Ovary (tissue), 3 donors: Measurements from ENCODE around the gene CKM.

Experiments
- CTCF ChIP-seq, 3 donors: fragments of 450-650 bp in 2 of 3; fragments of 200-600 bp in 1 of 3; IDR thresholded peaks; one replicate each; pipeline versions ENCODE4 v1.5.1 to v1.8.0; 2016 to 2022; ENCODE audit warnings: antibody characterized with exemption in 3 of 3, mild to moderate bottlenecking in 1 of 3
- EP300 ChIP-seq: sonication (generic); formaldehyde crosslinking; IDR thresholded peaks from one replicate; pipeline ENCODE4 v1.6.1; 2017; ENCODE audit warnings: antibody characterized with exemption
- POLR2A ChIP-seq: fragments of 450-650 bp; IDR thresholded peaks from one replicate; pipeline ENCODE4 v1.6.1; 2017; ENCODE audit warnings: antibody characterized with exemption, mild to moderate bottlenecking, moderate library complexity
- donor health status: DM: no; HTN: no; CAD: no.

GRCh38 chr19:45256836-45257235 lies 65.8 kb downstream of the CKM start:
- TF ChIP-seq CTCF (IDR thresholded peaks at IDR 0.05): no peak
- no peak for TF ChIP-seq EP300
- no peak for TF ChIP-seq POLR2A
